ENCODE data around the gene ZNF561.
A peak's percentile ranks its signal among the peaks of the same experiment; 100 is the strongest.

ZNF561 gene

DNA sequence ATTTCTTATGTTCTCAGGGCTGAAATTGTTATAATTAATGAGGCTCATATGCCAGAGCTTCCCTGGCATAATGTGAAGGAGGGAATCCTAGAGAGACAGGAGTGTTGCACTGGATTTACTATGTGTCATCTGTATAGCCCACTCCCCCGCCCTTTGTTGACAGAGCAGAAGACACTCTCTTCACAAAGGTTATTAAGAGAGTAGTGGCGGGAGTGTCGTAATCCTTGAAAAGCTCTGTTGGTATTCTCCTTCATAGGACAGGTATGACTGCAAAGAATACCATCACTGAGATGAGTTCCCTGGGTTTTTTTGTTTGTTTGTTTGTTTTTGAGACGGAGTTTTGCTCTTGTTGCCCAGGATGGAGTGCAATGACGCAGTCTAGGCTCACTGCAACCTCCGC, 50.8 kb downstream of the ZNF561 start:
- DNase-seq, result no peak

DNA sequence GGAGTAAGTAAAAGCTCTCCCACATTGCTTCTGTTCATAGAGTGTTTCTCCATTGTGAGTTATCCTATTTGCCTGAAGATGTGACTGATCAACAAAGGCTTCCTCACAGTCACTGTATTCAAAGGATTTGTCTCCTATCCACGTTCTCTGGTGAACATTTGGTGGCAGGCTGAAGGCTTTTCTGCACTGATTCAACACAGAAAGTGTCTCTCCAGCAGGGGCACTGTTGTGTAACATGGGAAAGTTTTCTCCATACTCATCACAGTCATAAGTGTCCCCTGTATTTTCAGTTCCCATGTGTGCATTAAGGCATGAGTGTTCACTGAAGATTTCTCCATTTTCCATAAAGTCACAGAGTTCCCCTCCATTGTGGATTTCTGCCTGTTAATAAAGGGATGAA, 54.3 kb downstream of the ZNF561 start:
- DNase-seq, result no peak

DNA sequence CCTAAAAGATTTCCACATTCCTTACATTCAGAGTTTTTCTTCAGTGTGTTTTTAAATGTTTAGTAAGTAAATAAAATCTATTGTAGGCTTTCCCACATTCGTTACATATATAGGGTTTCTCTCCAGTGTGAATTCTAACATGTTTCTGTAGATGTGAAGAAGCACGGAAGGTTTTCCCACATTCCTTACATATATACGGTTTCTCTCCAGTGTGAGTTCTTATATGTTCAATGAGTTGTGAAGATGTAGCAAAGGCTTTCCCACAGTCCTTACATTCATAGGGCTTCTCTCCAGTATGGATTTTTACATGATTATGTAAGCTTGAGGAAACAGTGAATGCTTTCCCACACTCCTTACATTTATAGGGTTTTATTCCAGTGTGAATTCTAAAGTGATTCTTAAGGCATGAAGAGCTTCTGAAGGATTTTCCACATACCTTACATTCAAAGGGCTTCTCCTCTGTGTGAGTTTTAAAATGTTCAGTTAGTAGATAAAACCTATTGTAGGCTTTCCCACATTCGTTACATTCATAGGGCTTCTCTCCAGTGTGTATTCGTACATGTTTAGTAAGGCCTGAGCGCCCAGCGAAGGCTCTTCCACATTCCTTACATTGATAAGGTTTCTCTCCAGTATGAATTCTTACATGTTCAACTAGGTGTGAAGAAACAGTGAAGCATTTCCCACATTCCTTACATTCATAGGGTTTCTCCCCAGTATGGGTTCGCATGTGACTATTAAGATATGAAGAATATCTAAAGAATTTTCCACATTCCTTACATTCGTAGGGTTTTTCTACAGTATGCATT, 54.9 kb downstream of the ZNF561 start:
- DNase-seq, result peak; percentile 40
